Chondrocyte (in vitro differentiated cells): ENCODE data around the gene YIPF4. TPM values are rescaled to one million over a fixed set of nuclear protein-coding genes. Genes with fewer than 3 reads are reported as not detected.
"Not testable (repeated sequence)": the region's sequence is repeated elsewhere in the genome, so short reads cannot be mapped to it uniquely, and the experiment has no call there.

ENCODE experiments used
- DNase-seq: peaks from one replicate; pipeline ENCODE4 v3.0.0; 2021; ENCODE audit warnings: mixed read lengths, low spot score
- H3K27ac Mint-ChIP-seq: one replicate; pipeline ENCODE4 v1.8.0; 2021; ENCODE audit warnings: mild to moderate bottlenecking, moderate library complexity, mixed read lengths; ENCODE audit not compliant: unreplicated experiment
- H3K27me3 Mint-ChIP-seq: 2 replicates; pipeline ENCODE4 v1.8.0; 2021; ENCODE audit warnings: low read depth, mixed read lengths
- H3K36me3 Mint-ChIP-seq: 2 replicates; pipeline ENCODE4 v1.8.0; 2021; ENCODE audit warnings: low read depth, mixed read lengths
- H3K4me1 Mint-ChIP-seq: 2 replicates; pipeline ENCODE4 v1.8.0; 2021; ENCODE audit warnings: low read depth, mild to moderate bottlenecking, mixed read lengths
- H3K4me3 Mint-ChIP-seq: one replicate; pipeline ENCODE4 v1.8.0; 2021; ENCODE audit warnings: mild to moderate bottlenecking, moderate library complexity, mixed read lengths; ENCODE audit not compliant: unreplicated experiment
- H3K9me3 Mint-ChIP-seq: 2 replicates; pipeline ENCODE4 v1.8.0; 2021; ENCODE audit warnings: low read depth, mixed read lengths
- total RNA-seq: library from RNA; stranded (reverse); gene quantifications from 3 replicates; pipeline ENCODE4 v1.2.1, GENCODE V29; 2021
- TF ChIP-seq, protein P1 (sequence below): fragments of 200-600 bp; sonication (generic); IDR thresholded peaks from 2 replicates; pipeline ENCODE4 v1.5.0; 2021; ENCODE audit warnings: antibody characterized with exemption, mild to moderate bottlenecking, moderate library complexity

YIPF4 gene
- total RNA-seq, 1 donor from 2014 or later = 59.4 TPM

GRCh38 chr2:32310577-32310976, 32.9 kb downstream of the YIPF4 start:
- no peak overlapping the region for H3K4me3 Mint-ChIP-seq
- TF ChIP-seq, protein P1, sequence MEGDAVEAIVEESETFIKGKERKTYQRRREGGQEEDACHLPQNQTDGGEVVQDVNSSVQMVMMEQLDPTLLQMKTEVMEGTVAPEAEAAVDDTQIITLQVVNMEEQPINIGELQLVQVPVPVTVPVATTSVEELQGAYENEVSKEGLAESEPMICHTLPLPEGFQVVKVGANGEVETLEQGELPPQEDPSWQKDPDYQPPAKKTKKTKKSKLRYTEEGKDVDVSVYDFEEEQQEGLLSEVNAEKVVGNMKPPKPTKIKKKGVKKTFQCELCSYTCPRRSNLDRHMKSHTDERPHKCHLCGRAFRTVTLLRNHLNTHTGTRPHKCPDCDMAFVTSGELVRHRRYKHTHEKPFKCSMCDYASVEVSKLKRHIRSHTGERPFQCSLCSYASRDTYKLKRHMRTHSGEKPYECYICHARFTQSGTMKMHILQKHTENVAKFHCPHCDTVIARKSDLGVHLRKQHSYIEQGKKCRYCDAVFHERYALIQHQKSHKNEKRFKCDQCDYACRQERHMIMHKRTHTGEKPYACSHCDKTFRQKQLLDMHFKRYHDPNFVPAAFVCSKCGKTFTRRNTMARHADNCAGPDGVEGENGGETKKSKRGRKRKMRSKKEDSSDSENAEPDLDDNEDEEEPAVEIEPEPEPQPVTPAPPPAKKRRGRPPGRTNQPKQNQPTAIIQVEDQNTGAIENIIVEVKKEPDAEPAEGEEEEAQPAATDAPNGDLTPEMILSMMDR = no peak
- no peaks in the 10 kb centered on the region for H3K4me1 Mint-ChIP-seq
- no peaks in the 10 kb centered on the region for H3K36me3 Mint-ChIP-seq
- H3K27me3 Mint-ChIP-seq = no peaks in the 10 kb centered on the region
- no peak for DNase-seq
- H3K27ac Mint-ChIP-seq = no peak overlapping the region
- H3K9me3 Mint-ChIP-seq = no peaks in the 10 kb centered on the region

DNA sequence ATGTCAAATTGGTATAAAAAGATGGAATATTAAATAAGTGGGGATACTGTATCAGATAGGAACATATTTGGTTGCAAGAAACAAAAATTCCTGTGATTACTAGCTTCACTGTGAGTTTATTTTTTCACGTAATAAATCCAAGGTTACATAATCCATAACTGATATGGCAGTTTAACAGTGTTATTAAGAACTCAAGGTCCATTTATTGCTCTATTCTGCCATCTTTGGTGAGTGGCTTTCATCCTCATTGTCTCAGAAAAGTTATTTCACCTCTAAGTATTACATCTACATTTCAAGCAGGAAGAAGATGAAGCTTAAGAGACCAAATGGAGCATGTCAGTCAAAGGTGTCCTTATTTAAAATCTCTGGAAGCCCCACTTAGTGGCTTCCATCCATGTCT, 37.2 kb downstream of the YIPF4 start:
- Mint-ChIP-seq H3K27ac (no peak overlapping the region), H3K4me1 (no peaks in the 10 kb centered on the region), H3K27me3 (no peaks in the 10 kb centered on the region), H3K36me3 (no peaks in the 10 kb centered on the region), H3K4me3 (no peak overlapping the region), H3K9me3 (no peaks in the 10 kb centered on the region)
- DNase-seq = no peak
- TF ChIP-seq, protein P1 = no peak

GRCh38 chr2:32328679-32329078, 51.0 kb downstream of the YIPF4 start:
- not testable (repeated sequence) for H3K27ac Mint-ChIP-seq, H3K36me3 Mint-ChIP-seq, DNase-seq, H3K9me3 Mint-ChIP-seq, H3K4me3 Mint-ChIP-seq, H3K27me3 Mint-ChIP-seq
- H3K4me1 Mint-ChIP-seq = peaks cover 14% of the 10 kb centered on the region

GRCh38 chr2:32329180-32329980, 51.7 kb downstream of the YIPF4 start:
- peaks cover 14% of the 10 kb centered on the region for H3K4me1 Mint-ChIP-seq
- H3K9me3 Mint-ChIP-seq, H3K36me3 Mint-ChIP-seq, H3K27me3 Mint-ChIP-seq, DNase-seq, H3K4me3 Mint-ChIP-seq, H3K27ac Mint-ChIP-seq: not testable (repeated sequence)

GRCh38 chr2:32330136-32330535, 52.4 kb downstream of the YIPF4 start:
- Mint-ChIP-seq H3K27ac (no peak overlapping the region), H3K4me1 (peaks cover 11% of the 10 kb centered on the region), H3K27me3 (no peaks in the 10 kb centered on the region), H3K36me3 (peaks cover 1% of the 10 kb centered on the region), H3K4me3 (no peak overlapping the region), H3K9me3 (no peaks in the 10 kb centered on the region)
- DNase-seq = no peak
- TF ChIP-seq, protein P1 = no peak

DNA sequence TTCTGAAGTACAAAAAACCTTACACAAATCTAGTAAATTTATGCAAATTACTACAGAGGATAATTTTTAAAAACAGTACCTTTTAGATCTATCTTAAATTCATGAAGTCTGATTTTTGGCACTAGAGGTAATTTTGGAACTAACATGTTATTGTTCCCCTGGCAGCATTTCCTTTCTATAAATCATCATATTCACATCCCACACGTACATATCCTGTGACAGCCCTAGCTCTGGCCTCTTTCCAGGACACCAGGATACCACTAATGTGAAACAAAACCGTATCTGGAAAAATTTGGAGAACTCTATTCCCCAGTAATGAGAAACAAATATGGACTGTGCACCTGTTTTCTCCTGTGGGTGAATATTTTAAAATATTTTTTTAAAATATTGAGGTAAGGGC, 65.1 kb downstream of the YIPF4 start:
- DNase-seq = no peak
- no peaks in the 10 kb centered on the region for H3K36me3 Mint-ChIP-seq

GRCh38 chr2:32350797-32351196, 73.1 kb downstream of the YIPF4 start:
- H3K4me3 Mint-ChIP-seq, H3K9me3 Mint-ChIP-seq, H3K27me3 Mint-ChIP-seq, H3K4me1 Mint-ChIP-seq, DNase-seq, H3K27ac Mint-ChIP-seq, H3K36me3 Mint-ChIP-seq: not testable (repeated sequence)

More for the DNA sequence above, 65.1 kb downstream of the YIPF4 start:
- H3K4me3 Mint-ChIP-seq = no peak overlapping the region
- H3K27ac Mint-ChIP-seq = no peak overlapping the region
- no peaks in the 10 kb centered on the region for H3K27me3 Mint-ChIP-seq
- peaks cover 19% of the 10 kb centered on the region for H3K4me1 Mint-ChIP-seq
- no peaks in the 10 kb centered on the region for H3K9me3 Mint-ChIP-seq
- TF ChIP-seq, protein P1 = no peak
